Measurements from ENCODE around the gene MED4. TPM values are rescaled to one million over a fixed set of nuclear protein-coding genes. Genes with fewer than 3 reads are reported as not detected.

The MED4 gene
- polyA plus RNA-seq, 1 of the 3 experiments (the other 2 are of a cell fraction), result 42.2 TPM

DNA sequence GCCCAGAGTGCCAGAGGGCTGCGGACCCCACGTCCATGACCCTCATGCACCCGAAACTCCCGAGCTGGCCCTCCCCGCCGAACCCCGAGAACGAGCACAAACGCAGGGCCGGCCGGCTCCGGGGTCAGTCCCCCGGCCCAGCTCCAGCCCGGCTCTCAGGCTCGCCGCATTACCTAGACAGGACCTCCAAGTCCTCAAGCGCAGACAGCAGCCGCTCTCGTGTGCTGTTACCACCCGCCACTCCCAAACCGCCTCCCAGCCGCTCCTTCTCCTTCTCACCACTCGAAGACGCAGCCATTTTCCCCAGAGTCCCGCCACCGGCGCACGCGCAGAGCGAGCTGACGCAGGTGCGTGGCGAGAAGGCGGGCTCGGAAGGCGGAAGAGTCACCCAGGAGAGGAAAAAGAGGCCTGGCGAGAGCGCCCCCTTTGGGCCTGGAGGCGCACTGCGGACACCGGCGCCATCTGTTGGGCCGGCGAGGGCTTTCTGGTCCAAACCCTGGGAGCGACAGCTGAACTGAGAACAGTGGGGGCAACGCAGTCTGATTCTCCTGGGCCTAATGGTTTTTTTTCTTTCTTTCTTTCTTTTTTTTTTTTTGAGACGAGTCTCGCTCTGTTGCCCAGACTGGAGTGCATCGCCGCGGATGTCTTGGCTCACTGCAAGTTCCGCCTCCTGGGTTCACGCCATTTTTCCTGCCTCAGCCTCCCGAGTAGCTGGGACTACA is at the start of gene MED4 (continued):
- TF ChIP-seq, protein P1, sequence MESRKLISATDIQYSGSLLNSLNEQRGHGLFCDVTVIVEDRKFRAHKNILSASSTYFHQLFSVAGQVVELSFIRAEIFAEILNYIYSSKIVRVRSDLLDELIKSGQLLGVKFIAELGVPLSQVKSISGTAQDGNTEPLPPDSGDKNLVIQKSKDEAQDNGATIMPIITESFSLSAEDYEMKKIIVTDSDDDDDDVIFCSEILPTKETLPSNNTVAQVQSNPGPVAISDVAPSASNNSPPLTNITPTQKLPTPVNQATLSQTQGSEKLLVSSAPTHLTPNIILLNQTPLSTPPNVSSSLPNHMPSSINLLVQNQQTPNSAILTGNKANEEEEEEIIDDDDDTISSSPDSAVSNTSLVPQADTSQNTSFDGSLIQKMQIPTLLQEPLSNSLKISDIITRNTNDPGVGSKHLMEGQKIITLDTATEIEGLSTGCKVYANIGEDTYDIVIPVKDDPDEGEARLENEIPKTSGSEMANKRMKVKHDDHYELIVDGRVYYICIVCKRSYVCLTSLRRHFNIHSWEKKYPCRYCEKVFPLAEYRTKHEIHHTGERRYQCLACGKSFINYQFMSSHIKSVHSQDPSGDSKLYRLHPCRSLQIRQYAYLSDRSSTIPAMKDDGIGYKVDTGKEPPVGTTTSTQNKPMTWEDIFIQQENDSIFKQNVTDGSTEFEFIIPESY (IDR thresholded peaks at IDR 0.05; ENCODE audit: borderline replicate concordance, low read depth), result peak; percentile 53; the same call in 1 of the 2 replicates
- TF ChIP-seq RCOR1 (IDR thresholded peaks at IDR 0.05; ENCODE audit: low read length) (peak; percentile 63), RAD21 (IDR thresholded peaks at IDR 0.05; ENCODE audit: low read length) (peak; percentile 46), NFIC (IDR thresholded peaks at IDR 0.05; ENCODE audit: borderline replicate concordance) (no peak), EP300 (IDR thresholded peaks at IDR 0.05; ENCODE audit: borderline replicate concordance in 1 of 2, low read depth in 1 of 2, low read length in 1 of 2) (no peak; a peak in 1 of 4 replicates), GABPA (IDR thresholded peaks at IDR 0.05; ENCODE audit: low read depth) (peak; percentile 82), YY1 (IDR thresholded peaks at IDR 0.05; ENCODE audit: low read depth) (peak; percentile 96), CHD2 (IDR thresholded peaks at IDR 0.05; ENCODE audit: low read length, partially characterized antibody) (peak; percentile 77), GATA2 (CRISPR knock-in tag; IDR thresholded peaks at IDR 0.05) (no peak), JUND (IDR thresholded peaks at IDR 0.05) (no peak), FOXJ3 (CRISPR knock-in tag; IDR thresholded peaks at IDR 0.05) (no peak), SMC3 (IDR thresholded peaks at IDR 0.05; ENCODE audit: low read depth, low read length) (peak; percentile 70), FOSL2 (IDR thresholded peaks at IDR 0.05; ENCODE audit: borderline replicate concordance, low read depth) (peak; percentile 10; the same call in 1 of the 2 replicates), MXI1 (IDR thresholded peaks at IDR 0.05; ENCODE audit: low read depth, low read length) (peak; percentile 70), TEAD4 (IDR thresholded peaks at IDR 0.05; ENCODE audit: borderline replicate concordance, insufficient read depth) (peak; percentile 32; the same call in 1 of the 2 replicates), MEF2A (IDR thresholded peaks at IDR 0.05; ENCODE audit: borderline replicate concordance, low read depth) (no peak)

DNA sequence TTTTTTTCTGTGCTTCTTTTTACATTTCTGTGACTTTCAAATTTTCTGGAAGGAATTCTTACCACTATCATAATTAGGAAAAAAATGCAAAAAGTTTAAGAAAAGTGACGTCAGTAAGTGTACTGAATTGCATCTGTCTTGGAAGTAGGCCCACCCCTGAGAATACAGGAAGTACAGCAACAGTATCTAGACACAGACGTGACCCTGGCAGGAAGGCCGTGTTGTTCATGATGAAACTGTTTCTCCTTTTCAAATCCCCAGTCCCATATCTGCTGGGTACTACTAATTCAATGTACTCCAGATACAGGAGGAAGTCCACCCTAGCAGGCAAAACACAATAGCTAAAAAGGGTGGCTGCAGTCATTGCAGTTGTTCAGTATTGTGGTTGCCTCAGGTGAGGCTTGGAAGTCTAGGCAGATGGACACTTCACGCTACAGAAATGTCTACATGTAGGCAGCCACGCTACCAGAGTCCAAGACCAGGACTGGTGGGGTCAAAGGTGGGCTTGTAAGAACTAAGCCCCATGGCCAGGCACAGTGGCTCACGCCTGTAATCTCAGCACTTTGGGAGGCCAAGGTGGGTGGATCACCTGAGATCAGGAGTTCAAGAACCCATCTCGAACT is 49.6 kb upstream of the MED4 start:
- Histone ChIP-seq H3K4me3 (ENCODE audit: low read depth in 2 of 2, low read length in 1 of 2) (no peak overlapping the region), H3K4me2 (no peak overlapping the region), H3F3A (replicated peaks; ENCODE audit: insufficient read depth) (no peaks in the 10 kb centered on the region), H3K27me3 (ENCODE audit: insufficient read depth) (no peaks in the 10 kb centered on the region), H3K27ac (ENCODE audit: low read depth in 2 of 2, low read length in 1 of 2) (no peak overlapping the region), H3K79me2 (ENCODE audit: insufficient read depth) (no peaks in the 10 kb centered on the region), H4K20me1 (ENCODE audit: insufficient read depth) (no peaks in the 10 kb centered on the region), H3K9me2 (no peaks in the 10 kb centered on the region), H3K9ac (no peak overlapping the region), H3K36me3 (replicated peaks in 1 of 2; ENCODE audit: control insufficient read depth in 1 of 2, insufficient read depth in 2 of 2, low read length in 1 of 2) (no peaks in the 10 kb centered on the region), H2AFZ (ENCODE audit: low read depth) (no peak overlapping the region), H3K9me3 (no peaks in the 10 kb centered on the region), H3K4me1 (ENCODE audit: control insufficient read depth in 1 of 2, insufficient read depth in 2 of 2, low read depth in 1 of 2, low read length in 1 of 2) (no peaks in the 10 kb centered on the region)
- ChIA-PET CTCF (interaction anchor here (1.2 kb wide), 1 partner anchor 50 kb away, joined by 3 read pairs; the partner anchor contains the start of gene MED4), POLR2A (no interaction called here)
- no peak for DNase-seq
- WGBS (ENCODE audit: low lambda C conversion rate), result 71% methylated on average over 6 of the region's 7 CpGs
- TF ChIP-seq MXI1 (IDR thresholded peaks at IDR 0.05; ENCODE audit: low read depth, low read length) (no peak), TEAD4 (IDR thresholded peaks at IDR 0.05; ENCODE audit: borderline replicate concordance, insufficient read depth) (no peak), GABPA (IDR thresholded peaks at IDR 0.05; ENCODE audit: low read depth) (no peak), MEF2A (IDR thresholded peaks at IDR 0.05; ENCODE audit: borderline replicate concordance, low read depth) (no peak), NRF1 (IDR thresholded peaks at IDR 0.05; ENCODE audit: low read depth, low read length) (no peak), SIN3A (IDR thresholded peaks at IDR 0.05; ENCODE audit: borderline replicate concordance, low read depth, low read length) (no peak), ELF1 (IDR thresholded peaks at IDR 0.05) (no peak)
- TF ChIP-seq, protein P2, sequence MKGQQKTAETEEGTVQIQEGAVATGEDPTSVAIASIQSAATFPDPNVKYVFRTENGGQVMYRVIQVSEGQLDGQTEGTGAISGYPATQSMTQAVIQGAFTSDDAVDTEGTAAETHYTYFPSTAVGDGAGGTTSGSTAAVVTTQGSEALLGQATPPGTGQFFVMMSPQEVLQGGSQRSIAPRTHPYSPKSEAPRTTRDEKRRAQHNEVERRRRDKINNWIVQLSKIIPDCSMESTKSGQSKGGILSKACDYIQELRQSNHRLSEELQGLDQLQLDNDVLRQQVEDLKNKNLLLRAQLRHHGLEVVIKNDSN (IDR thresholded peaks at IDR 0.05; ENCODE audit: borderline replicate concordance, low read depth), result no peak
- TF ChIP-seq, protein P3, sequence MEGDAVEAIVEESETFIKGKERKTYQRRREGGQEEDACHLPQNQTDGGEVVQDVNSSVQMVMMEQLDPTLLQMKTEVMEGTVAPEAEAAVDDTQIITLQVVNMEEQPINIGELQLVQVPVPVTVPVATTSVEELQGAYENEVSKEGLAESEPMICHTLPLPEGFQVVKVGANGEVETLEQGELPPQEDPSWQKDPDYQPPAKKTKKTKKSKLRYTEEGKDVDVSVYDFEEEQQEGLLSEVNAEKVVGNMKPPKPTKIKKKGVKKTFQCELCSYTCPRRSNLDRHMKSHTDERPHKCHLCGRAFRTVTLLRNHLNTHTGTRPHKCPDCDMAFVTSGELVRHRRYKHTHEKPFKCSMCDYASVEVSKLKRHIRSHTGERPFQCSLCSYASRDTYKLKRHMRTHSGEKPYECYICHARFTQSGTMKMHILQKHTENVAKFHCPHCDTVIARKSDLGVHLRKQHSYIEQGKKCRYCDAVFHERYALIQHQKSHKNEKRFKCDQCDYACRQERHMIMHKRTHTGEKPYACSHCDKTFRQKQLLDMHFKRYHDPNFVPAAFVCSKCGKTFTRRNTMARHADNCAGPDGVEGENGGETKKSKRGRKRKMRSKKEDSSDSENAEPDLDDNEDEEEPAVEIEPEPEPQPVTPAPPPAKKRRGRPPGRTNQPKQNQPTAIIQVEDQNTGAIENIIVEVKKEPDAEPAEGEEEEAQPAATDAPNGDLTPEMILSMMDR (IDR thresholded peaks at IDR 0.05), result no peak

Data from SK-N-SH (cell line).